Ovary (tissue), 3 donors: Measurements from ENCODE around the gene OTOP3.

Source experiments
- CTCF ChIP-seq, 3 donors: fragments of 450-650 bp in 2 of 3; fragments of 200-600 bp in 1 of 3; IDR thresholded peaks; one replicate each; pipeline versions ENCODE4 v1.5.1 to v1.8.0; 2016 to 2022; ENCODE audit warnings: antibody characterized with exemption in 3 of 3, mild to moderate bottlenecking in 1 of 3
- POLR2A ChIP-seq: fragments of 450-650 bp; IDR thresholded peaks from one replicate; pipeline ENCODE4 v1.6.1; 2017; ENCODE audit warnings: antibody characterized with exemption, mild to moderate bottlenecking, moderate library complexity
- donor health status: DM: no; HTN: no; CAD: no.

DNA sequence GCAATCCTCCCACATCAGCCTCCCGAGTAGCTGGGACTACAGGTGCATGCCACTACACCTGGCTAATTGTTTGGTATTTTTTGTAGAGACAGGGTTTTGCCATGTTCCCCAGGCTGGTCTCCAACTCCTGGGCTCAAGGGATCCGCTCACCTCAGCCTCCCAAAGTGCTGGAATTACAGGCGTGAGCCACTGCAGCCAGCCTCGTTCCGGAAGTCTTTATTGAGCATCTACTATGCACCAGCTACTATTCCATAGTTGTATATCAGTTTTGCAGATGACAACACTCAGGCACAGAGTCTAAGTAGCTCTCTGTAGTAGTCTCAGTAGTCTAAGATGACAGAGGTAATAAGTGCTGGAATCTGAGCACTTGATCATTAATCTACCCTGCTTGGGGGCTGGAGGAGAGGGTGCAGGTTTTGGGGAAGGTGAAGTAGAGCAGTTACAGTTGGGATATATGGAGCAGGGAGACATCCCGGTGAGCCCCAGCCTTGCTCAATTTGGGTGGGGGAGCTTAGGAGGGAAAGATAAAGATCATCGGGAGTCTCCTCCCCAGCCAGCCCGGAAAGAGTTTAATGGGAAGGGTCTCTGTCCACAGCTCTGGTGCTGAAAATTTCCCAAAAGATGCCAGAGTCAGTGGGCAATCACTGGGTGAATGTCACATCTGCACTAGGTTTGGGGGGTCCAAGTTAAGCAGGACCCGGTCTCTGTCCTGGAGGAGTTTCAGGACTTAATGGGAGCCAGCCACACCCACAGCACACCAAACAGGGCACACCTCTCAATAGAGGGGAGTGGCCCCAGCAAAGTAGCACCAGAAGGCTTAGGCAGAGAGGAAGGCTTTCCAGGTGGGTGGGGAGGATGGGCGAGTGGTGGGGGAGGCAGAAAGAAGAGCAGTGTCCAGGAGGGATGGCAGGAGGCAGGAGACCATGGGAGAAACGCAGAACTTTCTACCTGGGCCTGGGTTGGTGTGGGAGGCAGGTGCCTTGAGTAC is 1.7 kb downstream of the OTOP3 start:
- TF ChIP-seq CTCF (IDR thresholded peaks at IDR 0.05): no peak
- no peak for TF ChIP-seq POLR2A
